ENCODE results near the gene THAP3. TPM values are rescaled to one million over a fixed set of nuclear protein-coding genes. Genes with fewer than 3 reads are reported as not detected.

THAP3 gene
- total RNA-seq, 4 donors from 2014 or later, result 20.1 to 26.9 (median 23.4) TPM

DNA sequence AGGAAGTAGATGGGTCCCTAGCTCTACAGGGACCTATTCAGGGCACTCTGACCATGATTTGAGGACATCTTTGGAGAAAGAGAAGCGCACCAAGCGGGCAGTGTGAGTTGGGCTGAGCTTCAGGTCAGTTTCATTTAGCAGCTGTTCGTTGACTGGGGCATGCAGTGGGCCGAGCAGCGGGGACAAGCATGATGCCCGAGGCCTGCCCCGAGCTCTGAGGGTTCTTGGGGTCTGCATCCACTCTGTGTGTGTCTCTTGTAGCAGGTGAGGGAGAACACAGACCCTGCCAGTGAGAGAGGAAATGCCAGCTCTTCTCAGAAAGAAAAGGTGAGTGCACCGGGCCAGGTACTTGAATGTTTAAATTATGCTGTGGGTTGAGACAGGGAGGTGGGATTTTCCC, 5.4 kb downstream of the THAP3 start:
- H3K4me3 ChIP-seq (ENCODE audit: low read depth, poor library complexity, severe bottlenecking), result no peak overlapping the region
- TF ChIP-seq, protein P1, sequence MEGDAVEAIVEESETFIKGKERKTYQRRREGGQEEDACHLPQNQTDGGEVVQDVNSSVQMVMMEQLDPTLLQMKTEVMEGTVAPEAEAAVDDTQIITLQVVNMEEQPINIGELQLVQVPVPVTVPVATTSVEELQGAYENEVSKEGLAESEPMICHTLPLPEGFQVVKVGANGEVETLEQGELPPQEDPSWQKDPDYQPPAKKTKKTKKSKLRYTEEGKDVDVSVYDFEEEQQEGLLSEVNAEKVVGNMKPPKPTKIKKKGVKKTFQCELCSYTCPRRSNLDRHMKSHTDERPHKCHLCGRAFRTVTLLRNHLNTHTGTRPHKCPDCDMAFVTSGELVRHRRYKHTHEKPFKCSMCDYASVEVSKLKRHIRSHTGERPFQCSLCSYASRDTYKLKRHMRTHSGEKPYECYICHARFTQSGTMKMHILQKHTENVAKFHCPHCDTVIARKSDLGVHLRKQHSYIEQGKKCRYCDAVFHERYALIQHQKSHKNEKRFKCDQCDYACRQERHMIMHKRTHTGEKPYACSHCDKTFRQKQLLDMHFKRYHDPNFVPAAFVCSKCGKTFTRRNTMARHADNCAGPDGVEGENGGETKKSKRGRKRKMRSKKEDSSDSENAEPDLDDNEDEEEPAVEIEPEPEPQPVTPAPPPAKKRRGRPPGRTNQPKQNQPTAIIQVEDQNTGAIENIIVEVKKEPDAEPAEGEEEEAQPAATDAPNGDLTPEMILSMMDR (IDR thresholded peaks at IDR 0.05), result no peak
- no peak for TF ChIP-seq POLR2A (IDR thresholded peaks at IDR 0.05)
- intact Hi-C loops (cut with DNase I; ENCODE audit: low total_unique reads), result loop anchor here (10.0 kb wide), 1 partner anchor 55 kb away; the partner anchor contains the start of gene ZBTB48
- 86 to 93% methylated on average over 8 of the region's 8 CpGs for WGBS, 2 donors
- DNase-seq (ENCODE audit: low spot score in 2 of 2), result no peak

DNA sequence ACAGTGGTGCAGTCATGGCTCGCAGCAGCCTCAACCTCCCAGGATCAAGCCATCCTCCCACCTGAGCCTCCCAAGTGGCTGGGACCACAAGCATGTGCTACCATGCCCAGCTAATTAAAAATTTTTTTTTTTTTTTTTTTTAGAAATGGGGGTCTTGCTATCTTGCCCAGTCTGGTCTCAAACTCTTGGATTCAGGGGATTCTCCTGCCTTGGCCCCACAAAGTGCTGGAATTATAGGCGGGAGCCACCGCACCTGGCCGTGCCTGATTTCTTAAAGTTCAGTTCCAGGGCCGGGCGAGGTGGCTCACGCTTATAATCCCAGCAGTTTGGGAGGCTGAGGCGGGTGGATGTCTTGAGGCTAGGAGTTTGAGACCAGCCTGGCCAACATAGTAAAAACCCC, 6.4 kb downstream of the THAP3 start:
- no peak for TF ChIP-seq POLR2A (IDR thresholded peaks at IDR 0.05)
- TF ChIP-seq, protein P1 (IDR thresholded peaks at IDR 0.05), result no peak
- intact Hi-C loops (cut with DNase I; ENCODE audit: low total_unique reads), result loop anchor here (10.0 kb wide), 1 partner anchor 56 kb away; the partner anchor contains the start of gene ZBTB48
- WGBS, 2 donors, result 89 to 95% methylated on average over 8 of the region's 8 CpGs

DNA sequence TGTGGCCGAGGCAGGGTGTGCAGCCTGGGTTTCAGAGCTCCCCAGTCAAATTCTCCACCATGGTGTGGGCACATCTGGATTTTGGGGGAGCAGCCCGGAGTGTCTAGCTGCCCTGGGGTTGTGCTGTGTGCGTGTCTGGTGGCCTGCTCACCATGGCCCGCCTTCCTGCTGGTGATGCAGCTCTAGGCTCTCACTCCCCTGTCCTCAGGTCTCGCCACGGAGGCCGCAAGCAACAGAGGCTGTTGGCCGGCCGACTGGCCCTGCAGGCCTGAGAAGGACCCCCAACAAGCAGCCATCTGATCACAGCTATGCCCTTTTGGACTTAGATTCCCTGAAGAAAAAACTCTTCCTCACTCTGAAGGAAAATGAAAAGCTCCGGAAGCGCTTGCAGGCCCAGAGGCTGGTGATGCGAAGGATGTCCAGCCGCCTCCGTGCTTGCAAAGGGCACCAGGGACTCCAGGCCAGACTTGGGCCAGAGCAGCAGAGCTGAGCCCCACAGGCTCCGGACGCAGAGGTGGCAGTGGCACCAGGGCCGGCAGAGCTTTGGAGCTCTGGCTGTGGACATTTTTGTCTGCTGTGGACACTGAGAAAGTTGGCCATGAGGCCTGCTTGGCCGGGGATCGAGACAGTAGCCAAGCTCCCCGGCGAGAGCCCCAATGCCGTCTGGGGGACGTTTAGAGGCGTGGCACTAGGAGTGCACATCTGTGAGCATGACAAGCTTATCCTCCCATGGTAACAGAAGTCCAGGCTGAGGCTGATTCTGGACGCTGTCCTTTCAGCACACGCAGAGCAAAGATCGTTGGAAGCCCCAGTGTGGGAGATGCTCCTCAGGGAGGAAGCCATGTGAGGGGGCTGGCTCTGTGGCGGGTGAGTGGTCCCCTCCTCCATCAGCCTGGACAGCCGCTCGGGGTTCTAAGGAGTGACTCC, 8.2 kb downstream of the THAP3 start:
- no peak overlapping the region for H3K4me3 ChIP-seq (ENCODE audit: low read depth, poor library complexity, severe bottlenecking)
- no peak for TF ChIP-seq POLR2A (IDR thresholded peaks at IDR 0.05)
- TF ChIP-seq, protein P1 (IDR thresholded peaks at IDR 0.05), result no peak
- intact Hi-C loops (cut with DNase I; ENCODE audit: low total_unique reads), result loop anchor here (10.0 kb wide), 1 partner anchor 58 kb away; the partner anchor contains the start of gene ZBTB48
- WGBS, 2 donors, result 91 to 93% methylated on average over 26 to 27 of the region's 30 CpGs
- DNase-seq (ENCODE audit: low spot score in 2 of 2), result no peak

More for the DNA sequence above, 6.4 kb downstream of the THAP3 start:
- no peak for DNase-seq (ENCODE audit: low spot score in 2 of 2)
- H3K4me3 ChIP-seq (ENCODE audit: low read depth, poor library complexity, severe bottlenecking), result no peak overlapping the region

DNA sequence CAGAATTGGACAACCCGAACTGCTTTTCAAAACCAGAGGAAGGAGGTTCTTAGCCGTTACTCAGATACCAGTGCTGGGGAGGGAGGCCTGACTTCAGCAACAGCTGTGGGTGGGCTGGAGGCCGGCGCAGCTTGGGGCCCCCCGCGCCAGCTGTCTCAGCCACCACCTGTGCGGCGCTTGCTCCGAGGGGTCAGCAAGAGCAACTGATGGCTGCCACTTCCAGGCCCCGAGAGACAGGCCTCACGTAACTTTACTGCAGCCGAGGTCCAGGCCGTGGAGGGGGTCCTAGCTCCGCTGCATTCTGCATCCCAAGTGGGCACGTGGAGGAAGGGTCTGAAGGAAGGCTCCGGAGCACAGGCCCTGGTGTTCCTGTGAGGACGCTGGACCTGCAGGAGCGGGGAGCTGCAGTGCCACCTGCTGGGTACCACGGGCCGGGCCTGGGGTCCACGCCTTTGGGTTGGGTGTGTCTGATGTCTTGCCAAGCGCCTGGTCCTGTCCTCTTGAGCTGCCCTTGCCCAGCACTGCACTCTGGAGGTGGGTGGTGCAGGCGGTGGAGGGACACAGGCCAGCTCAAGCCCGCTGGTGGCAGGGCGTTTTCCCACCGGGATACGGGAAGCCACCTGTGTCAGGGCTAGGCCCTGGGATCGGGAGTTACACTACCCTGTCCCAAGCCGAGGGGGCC, 9.8 kb downstream of the THAP3 start:
- TF ChIP-seq, protein P1 (IDR thresholded peaks at IDR 0.05), result no peak
- no peak for TF ChIP-seq POLR2A (IDR thresholded peaks at IDR 0.05)
- no peak overlapping the region for H3K4me3 ChIP-seq (ENCODE audit: low read depth, poor library complexity, severe bottlenecking)
- intact Hi-C loops (cut with DNase I; ENCODE audit: low total_unique reads), result loop anchor here (10.0 kb wide), 1 partner anchor 60 kb away; the partner anchor contains the start of gene ZBTB48
- 66 to 85% methylated on average over 16 to 23 of the region's 29 CpGs for WGBS, 2 donors
- no peak for DNase-seq (ENCODE audit: low spot score in 2 of 2)

DNA sequence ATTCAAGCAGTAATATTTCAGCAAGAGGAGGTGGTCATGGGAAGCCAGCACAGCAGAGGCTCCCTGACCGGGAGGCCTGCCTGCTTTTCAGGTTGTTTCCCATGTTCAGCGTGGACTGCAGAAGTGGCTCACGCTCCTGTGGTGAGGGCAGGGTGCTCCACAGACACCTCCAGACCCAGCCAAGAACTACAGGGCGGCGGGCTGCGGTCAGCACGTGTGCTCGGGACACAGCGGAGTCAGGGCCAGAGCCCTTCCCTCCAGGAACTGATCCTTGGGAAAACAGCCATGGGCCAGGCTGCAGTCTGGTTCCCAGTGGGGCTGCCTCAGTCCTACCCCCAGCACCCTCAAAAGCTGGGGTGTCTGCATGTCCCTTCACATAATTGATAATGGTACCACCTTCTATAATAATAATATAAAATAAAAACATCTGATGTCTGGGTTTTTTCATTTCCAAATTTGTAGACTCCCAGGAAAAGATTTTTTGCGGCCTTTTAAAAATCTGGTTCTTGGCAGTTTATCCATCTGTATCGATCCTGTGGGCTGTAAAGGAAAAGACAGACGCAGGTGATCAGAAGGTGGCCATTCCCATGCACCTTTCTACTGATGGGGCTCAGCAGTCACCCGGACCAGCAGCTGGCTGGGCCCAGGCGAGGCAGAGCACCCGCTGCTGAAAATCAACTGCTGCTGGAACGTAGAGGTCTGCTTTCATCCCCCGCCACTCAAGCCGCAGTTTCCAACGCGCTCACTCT, 10.7 kb downstream of the THAP3 start:
- H3K4me3 ChIP-seq (ENCODE audit: low read depth, poor library complexity, severe bottlenecking), result no peak overlapping the region
- 87 to 91% methylated on average over 20 of the region's 20 CpGs for WGBS, 2 donors
- no peak for TF ChIP-seq POLR2A (IDR thresholded peaks at IDR 0.05)
- TF ChIP-seq, protein P1 (IDR thresholded peaks at IDR 0.05), result no peak
- intact Hi-C loops (cut with DNase I; ENCODE audit: low total_unique reads), result loop anchor here (10.0 kb wide), 1 partner anchor 61 kb away; the partner anchor contains the start of gene ZBTB48
- no peak for DNase-seq (ENCODE audit: low spot score in 2 of 2)

All from lower leg skin (tissue), 4 donors.